ENCODE data around the gene NPTXR.

Gene NPTXR

DNA sequence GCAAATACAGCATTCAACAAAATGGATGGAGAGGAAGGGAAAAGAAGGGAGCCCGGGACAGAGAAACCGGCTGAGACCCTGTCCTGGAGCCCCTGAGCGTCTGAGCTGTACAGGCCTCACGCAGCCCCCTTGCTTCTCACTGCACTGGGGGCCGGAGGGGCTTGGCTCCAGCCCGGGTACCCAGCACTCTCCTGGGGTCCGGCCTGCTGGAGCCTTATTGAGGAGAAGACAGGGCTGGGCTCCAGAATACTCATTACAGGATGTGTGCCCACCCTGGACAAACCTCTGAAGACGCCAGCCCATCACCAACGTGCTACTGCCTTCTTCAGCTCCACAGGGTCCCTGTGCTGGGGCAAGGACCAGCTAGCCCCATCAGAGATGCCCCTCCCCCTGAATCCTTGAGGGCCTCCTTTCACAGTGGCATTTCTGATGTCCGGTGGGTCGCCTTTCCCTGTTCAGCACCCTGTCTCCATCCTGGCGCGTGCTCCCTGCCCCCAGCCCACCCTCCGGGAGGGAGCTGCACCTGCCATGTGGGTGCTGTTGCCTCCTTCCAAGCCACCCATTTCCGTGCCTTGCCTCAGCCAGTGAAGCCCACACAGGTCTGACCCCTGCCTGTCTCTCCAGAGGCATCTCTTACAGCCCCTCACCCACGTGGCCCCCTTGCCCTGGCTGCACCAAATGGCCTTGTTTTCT lies 73.4 kb downstream of the NPTXR start:
- no peak for TF ChIP-seq CTCF (IDR thresholded peaks at IDR 0.05; ENCODE audit: insufficient read depth, missing control alignments)
- no peak for FAIRE-seq
- no peak for DNase-seq (ENCODE audit: insufficient read length, low spot score)
